Prostate gland (tissue), 2 donors: Measurements from ENCODE around the gene NRK. TPM values are rescaled to one million over a fixed set of nuclear protein-coding genes. Genes with fewer than 3 reads are reported as not detected.

Source experiments
- DNase-seq: peaks from one replicate; pipeline ENCODE4 v3.0.0-alpha.2; 2019; ENCODE audit warnings: low spot score
- H3K27ac ChIP-seq, 2 donors: fragments of 200-600 bp; sonication (generic); 2 replicates each; pipeline ENCODE4 v1.5.1; 2017 to 2019
- H3K27me3 ChIP-seq: fragments of 200-600 bp; sonication (generic); replicated peaks from 2 replicates; pipeline ENCODE4 v1.5.1; 2019; ENCODE audit not compliant: insufficient read depth
- H3K36me3 ChIP-seq, 2 donors: fragments of 200-600 bp; sonication (generic); 1 replicate in 1 of 2; 2 replicates in 1 of 2; pipeline versions ENCODE4 v1.5.1 to v1.8.1; 2017 to 2019
- H3K4me1 ChIP-seq: fragments of 200-600 bp; sonication (generic); replicated peaks from 2 replicates; pipeline ENCODE4 v1.5.1; 2019
- H3K4me3 ChIP-seq, 2 donors: fragments of 200-600 bp; sonication (generic); 2 replicates each; pipeline ENCODE4 v1.5.1; 2017 to 2019
- H3K9me3 ChIP-seq: fragments of 200-600 bp; sonication (generic); 2 replicates; pipeline ENCODE4 v1.5.1; 2017
- POLR2A ChIP-seq: fragments of 450-650 bp; IDR thresholded peaks from one replicate; pipeline ENCODE4 v1.6.1; 2016; ENCODE audit warnings: antibody characterized with exemption, mild to moderate bottlenecking
- POLR2AphosphoS5 ChIP-seq: sonication (generic); formaldehyde crosslinking; IDR thresholded peaks from one replicate; pipeline ENCODE4 v1.6.1; 2017; ENCODE audit warnings: antibody characterized with exemption
- WGBS: methylation state at CpG from one replicate; pipeline ENCODE4 v1.1.5; 2018; 5-methylcytosine and 5-hydroxymethylcytosine counted together
- intact Hi-C: fragments of 100-400 bp; cut with DNase I; formaldehyde crosslinking; loops from one replicate; pipeline ENCODE4 v1.14.2; 2022
- total RNA-seq, 2 donors: library from RNA; depleted of rRNA; stranded (reverse); fragments of >200 nt; gene quantifications; one replicate each; pipeline ENCODE4 v1.1.0, GENCODE V29; 2016
- TF ChIP-seq, protein P1 (sequence below), 4 experiments: fragments of 200-600 bp in 2 of 4; fragments of 450-650 bp in 2 of 4; sonication (generic) in 2 of 4; IDR thresholded peaks; 1 replicate in 3 of 4; 2 replicates in 1 of 4; pipeline ENCODE4 v1.5.1; 2016 to 2019; ENCODE audit warnings: antibody characterized with exemption in 4 of 4, mild to moderate bottlenecking in 2 of 4, moderate library complexity in 2 of 4

NRK gene
- total RNA-seq, 2 donors from 2014 or later, result 2.6 to 4.9 TPM

DNA sequence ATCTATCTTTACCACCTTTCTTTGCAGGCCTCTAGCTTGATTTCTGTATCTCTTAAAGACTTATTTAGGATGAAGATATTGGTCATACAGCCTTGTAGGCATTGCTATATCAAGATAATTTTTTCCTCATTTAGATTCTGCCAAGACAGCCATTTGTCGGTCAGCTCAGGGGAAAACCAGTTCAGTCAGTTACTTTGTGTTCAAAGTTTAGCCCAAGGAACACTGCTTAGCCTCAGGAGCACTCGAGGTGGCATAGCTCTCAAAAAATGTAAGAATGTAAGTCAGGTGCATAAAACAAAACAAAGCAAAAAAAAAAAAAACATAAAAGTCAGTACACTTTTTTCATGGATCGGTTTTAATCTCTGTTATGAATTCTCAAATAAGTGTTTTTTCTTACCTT lies 43.4 kb downstream of the NRK start:
- no peaks in the 10 kb centered on the region for H3K4me1 ChIP-seq
- H3K9me3 ChIP-seq, result no peaks in the 10 kb centered on the region
- H3K4me3 ChIP-seq, result no peak overlapping the region
- intact Hi-C loops, result no loop called here
- 49% methylated on average over 3 of the region's 3 CpGs for WGBS
- no peak overlapping the region for H3K27ac ChIP-seq
- no peaks in the 10 kb centered on the region for H3K36me3 ChIP-seq
- TF ChIP-seq POLR2AphosphoS5, result no peak
- no peak for TF ChIP-seq POLR2A
- TF ChIP-seq, protein P1, sequence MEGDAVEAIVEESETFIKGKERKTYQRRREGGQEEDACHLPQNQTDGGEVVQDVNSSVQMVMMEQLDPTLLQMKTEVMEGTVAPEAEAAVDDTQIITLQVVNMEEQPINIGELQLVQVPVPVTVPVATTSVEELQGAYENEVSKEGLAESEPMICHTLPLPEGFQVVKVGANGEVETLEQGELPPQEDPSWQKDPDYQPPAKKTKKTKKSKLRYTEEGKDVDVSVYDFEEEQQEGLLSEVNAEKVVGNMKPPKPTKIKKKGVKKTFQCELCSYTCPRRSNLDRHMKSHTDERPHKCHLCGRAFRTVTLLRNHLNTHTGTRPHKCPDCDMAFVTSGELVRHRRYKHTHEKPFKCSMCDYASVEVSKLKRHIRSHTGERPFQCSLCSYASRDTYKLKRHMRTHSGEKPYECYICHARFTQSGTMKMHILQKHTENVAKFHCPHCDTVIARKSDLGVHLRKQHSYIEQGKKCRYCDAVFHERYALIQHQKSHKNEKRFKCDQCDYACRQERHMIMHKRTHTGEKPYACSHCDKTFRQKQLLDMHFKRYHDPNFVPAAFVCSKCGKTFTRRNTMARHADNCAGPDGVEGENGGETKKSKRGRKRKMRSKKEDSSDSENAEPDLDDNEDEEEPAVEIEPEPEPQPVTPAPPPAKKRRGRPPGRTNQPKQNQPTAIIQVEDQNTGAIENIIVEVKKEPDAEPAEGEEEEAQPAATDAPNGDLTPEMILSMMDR (IDR thresholded peaks at IDR 0.05), result no peak
- no peaks in the 10 kb centered on the region for H3K27me3 ChIP-seq
- no peak for DNase-seq

DNA sequence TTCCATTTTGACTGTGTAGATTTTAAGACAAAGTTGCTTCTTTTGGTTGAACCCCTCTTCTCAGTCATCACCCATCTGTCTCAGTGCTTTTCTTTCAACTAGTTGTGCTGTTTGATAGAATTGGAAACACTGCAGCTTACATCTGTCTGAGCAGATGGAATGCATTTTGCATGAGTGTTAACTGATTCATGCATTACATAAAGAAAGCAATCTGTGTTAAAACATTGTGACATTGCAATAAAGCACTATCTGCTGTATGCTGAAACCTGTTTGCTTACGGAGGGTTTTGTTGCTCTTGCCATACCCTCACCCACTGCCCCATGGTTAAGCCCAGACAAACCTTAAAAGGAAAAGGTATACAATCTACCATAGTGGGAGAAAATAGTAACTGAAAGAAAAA lies 47.4 kb downstream of the NRK start:
- intact Hi-C loops, result no loop called here
- H3K36me3 ChIP-seq, result no peaks in the 10 kb centered on the region
- H3K27me3 ChIP-seq, result no peaks in the 10 kb centered on the region
- no peak for DNase-seq
- TF ChIP-seq, protein P1 (IDR thresholded peaks at IDR 0.05), result no peak
- TF ChIP-seq POLR2A (no peak), POLR2AphosphoS5 (no peak)
- H3K27ac ChIP-seq, result no peak overlapping the region
- 56% methylated on average over 1 of the region's 1 CpG for WGBS
- no peaks in the 10 kb centered on the region for H3K4me1 ChIP-seq
- no peak overlapping the region for H3K4me3 ChIP-seq
- no peaks in the 10 kb centered on the region for H3K9me3 ChIP-seq

DNA sequence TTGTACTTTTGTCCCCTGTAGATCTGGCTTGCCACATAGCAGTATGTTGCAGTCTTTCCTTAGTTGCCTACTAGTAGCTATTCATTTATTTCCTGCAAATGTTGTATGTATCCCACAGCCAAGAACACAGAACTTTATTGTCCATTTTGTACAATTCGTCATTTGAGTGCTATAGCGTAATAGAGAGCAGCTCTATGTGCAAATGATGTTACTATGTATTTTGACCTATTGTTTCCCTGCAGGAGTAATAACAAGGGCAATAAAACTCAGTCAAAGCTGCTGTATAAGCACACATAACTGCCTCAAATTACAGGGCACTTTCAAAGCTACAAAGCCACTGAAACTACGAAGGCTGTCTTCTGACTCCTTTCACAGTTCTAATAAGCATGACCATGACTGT lies 48.1 kb downstream of the NRK start:
- intact Hi-C loops, result no loop called here
- WGBS, result 38% methylated on average over 3 of the region's 3 CpGs
- no peak overlapping the region for H3K4me3 ChIP-seq
- H3K27ac ChIP-seq, result no peak overlapping the region
- H3K9me3 ChIP-seq, result no peaks in the 10 kb centered on the region
- H3K36me3 ChIP-seq, result no peaks in the 10 kb centered on the region
- H3K27me3 ChIP-seq, result no peaks in the 10 kb centered on the region
- TF ChIP-seq, protein P1 (IDR thresholded peaks at IDR 0.05), result no peak
- TF ChIP-seq POLR2AphosphoS5 (no peak), POLR2A (no peak)
- no peak for DNase-seq
- no peaks in the 10 kb centered on the region for H3K4me1 ChIP-seq

DNA sequence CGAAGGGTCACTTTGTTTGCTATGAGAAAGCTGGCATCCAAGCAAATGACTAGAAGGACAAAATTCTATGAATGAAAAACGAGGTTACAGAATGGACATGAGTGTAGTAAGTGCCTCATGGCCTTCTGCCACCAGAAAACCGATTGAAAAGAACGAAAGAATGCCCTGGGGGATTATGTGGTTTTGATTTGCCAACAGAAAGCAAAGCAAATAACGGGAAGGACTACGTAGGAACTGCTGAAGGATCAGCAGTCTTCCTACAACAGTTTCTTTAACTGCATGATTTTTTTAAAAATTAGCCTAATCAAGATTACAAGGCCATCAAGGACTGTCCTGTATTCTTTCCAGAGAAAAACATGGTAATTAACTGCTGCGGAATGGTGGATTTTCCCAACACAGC lies 50.6 kb downstream of the NRK start:
- H3K4me1 ChIP-seq, result no peaks in the 10 kb centered on the region
- WGBS, result 61% methylated on average over 7 of the region's 7 CpGs

DNA sequence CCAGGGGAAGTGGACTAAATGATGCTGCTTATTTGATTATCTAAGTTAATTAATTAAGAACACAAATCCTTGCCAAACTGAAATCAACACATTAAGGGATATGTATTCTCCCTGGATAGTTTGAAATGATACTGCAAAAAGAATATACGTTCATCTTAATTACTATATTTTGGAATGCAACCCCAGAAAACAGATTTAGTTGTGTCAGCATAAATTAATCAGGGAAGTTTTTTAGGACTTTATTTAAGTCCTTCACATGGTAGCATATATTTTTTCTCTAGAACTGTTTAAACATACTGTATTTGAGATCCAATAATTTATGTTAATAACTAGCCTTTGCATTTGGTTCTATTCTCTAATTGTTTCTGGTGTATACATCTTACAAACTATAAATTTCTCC lies 52.5 kb downstream of the NRK start:
- WGBS, result 74% methylated on average over 1 of the region's 1 CpG
- Histone ChIP-seq H3K36me3 (no peaks in the 10 kb centered on the region), H3K4me3 (no peak overlapping the region), H3K27me3 (no peaks in the 10 kb centered on the region), H3K27ac (no peak overlapping the region), H3K4me1 (no peaks in the 10 kb centered on the region), H3K9me3 (no peaks in the 10 kb centered on the region)
- TF ChIP-seq POLR2A (no peak), POLR2AphosphoS5 (no peak)
- TF ChIP-seq, protein P1 (IDR thresholded peaks at IDR 0.05), result no peak
- DNase-seq, result no peak
- intact Hi-C loops, result no loop called here

More for the DNA sequence above, 50.6 kb downstream of the NRK start:
- H3K27ac ChIP-seq, result no peak overlapping the region
- H3K4me3 ChIP-seq, result no peak overlapping the region
- H3K36me3 ChIP-seq, result no peaks in the 10 kb centered on the region
- DNase-seq, result no peak
- H3K27me3 ChIP-seq, result no peaks in the 10 kb centered on the region
- no peaks in the 10 kb centered on the region for H3K9me3 ChIP-seq
- intact Hi-C loops, result no loop called here
- no peak for TF ChIP-seq POLR2AphosphoS5
- TF ChIP-seq, protein P1 (IDR thresholded peaks at IDR 0.05), result no peak
- TF ChIP-seq POLR2A, result no peak
